Omental fat pad (tissue), 4 donors: ENCODE data around the gene IGF1. TPM values are rescaled to one million over a fixed set of nuclear protein-coding genes. Genes with fewer than 3 reads are reported as not detected.

Source experiments
- ATAC-seq: fragments of 150-250 bp; one replicate; pipeline ENCODE4 v1.9.1; 2016; ENCODE audit warnings: mild to moderate bottlenecking, moderate library complexity; ENCODE audit not compliant: low FRiP score
- DNase-seq: peaks from one replicate; pipeline ENCODE4 v3.0.0-alpha.2; 2019; ENCODE audit warnings: low spot score
- total RNA-seq, 4 donors: library from RNA; depleted of rRNA; stranded (reverse); fragments of >200 nt; gene quantifications; one replicate each; pipeline ENCODE4 v1.1.0, GENCODE V29; 2016
- TF ChIP-seq, protein P1 (sequence below), 3 donors: fragments of 450-650 bp; IDR thresholded peaks; one replicate each; pipeline ENCODE4 v1.5.1; 2016 to 2017; ENCODE audit warnings: antibody characterized with exemption in 3 of 3, mild to moderate bottlenecking in 3 of 3, moderate library complexity in 2 of 3

Gene IGF1
- total RNA-seq, 4 donors from 2014 or later: 68.1 to 248 (median 185) TPM

DNA sequence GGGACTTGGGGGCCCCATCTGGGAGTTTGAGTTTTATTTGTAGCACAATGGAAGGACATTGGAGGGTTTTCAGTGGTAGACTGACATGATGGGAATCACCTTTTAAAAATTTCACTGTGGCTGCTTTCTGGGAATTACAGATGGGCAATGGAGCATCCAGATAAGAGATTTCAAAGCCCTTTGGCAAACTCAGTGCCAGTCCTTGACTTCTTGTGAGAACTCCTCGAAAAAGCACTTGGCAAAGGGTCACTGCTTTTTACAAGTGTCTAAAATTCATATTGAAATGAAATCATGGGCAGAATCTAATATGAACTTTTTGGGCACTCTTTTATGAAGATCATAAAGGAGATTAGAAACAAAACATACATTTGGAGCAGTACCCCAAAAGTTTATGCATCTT, 34.3 kb upstream of the IGF1 start:
- ATAC-seq (no peak), DNase-seq (no peak)
- TF ChIP-seq, protein P1, sequence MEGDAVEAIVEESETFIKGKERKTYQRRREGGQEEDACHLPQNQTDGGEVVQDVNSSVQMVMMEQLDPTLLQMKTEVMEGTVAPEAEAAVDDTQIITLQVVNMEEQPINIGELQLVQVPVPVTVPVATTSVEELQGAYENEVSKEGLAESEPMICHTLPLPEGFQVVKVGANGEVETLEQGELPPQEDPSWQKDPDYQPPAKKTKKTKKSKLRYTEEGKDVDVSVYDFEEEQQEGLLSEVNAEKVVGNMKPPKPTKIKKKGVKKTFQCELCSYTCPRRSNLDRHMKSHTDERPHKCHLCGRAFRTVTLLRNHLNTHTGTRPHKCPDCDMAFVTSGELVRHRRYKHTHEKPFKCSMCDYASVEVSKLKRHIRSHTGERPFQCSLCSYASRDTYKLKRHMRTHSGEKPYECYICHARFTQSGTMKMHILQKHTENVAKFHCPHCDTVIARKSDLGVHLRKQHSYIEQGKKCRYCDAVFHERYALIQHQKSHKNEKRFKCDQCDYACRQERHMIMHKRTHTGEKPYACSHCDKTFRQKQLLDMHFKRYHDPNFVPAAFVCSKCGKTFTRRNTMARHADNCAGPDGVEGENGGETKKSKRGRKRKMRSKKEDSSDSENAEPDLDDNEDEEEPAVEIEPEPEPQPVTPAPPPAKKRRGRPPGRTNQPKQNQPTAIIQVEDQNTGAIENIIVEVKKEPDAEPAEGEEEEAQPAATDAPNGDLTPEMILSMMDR (IDR thresholded peaks at IDR 0.05): no peak

- ATAC-seq (no peak), DNase-seq (no peak)
- TF ChIP-seq, protein P1 (IDR thresholded peaks at IDR 0.05): no peak
These were observed 33.4 kb upstream of the IGF1 start for GRCh38 chr12:102513739-102514138.

- ATAC-seq (no peak), DNase-seq (no peak)
- TF ChIP-seq, protein P1 (IDR thresholded peaks at IDR 0.05): no peak
These were observed 32.9 kb upstream of the IGF1 start for GRCh38 chr12:102513272-102513671.

DNA sequence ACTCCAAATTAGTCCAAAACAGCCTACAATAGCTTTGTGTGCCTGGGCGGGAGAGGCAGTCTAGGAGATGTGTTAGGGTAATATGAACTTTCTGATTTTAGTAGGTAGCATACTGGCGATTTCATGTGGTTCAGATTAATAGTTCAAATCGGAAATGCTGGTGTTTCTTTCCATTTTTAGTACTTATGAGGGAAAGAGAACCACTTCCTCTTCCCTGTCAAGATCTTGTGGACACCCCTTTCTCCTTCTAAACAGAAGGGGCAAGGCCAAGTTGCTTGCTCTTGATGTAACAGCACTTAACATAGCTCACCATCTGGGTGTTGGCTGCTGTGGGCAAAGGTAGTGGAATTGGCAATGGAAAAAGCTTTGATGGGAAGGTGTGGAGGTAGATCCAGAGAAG, 32.2 kb upstream of the IGF1 start:
- TF ChIP-seq, protein P1 (IDR thresholded peaks at IDR 0.05): no peak

DNA sequence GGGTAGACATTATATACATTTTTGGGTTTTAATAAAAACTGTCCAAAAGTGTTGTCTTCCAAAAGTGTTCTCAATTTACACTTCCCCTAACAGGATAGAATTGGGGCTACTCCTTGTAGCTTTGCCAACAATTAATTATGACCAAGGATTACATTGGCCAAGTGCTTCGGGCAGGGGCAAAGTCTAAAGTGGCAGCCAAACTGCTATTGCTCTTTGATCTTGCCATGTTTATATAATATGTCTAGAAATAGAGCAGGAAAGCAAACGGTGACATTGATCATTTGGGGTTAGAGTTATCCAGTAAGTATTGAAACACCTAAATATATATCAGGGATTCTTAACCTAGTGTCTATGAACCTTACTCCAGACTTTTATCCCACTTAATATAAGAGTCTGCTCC, 31.2 kb upstream of the IGF1 start:
- TF ChIP-seq, protein P1 (IDR thresholded peaks at IDR 0.05): no peak
- ATAC-seq (no peak), DNase-seq (no peak)

More for the DNA sequence above, 32.2 kb upstream of the IGF1 start:
- ATAC-seq (no peak), DNase-seq (no peak)

DNA sequence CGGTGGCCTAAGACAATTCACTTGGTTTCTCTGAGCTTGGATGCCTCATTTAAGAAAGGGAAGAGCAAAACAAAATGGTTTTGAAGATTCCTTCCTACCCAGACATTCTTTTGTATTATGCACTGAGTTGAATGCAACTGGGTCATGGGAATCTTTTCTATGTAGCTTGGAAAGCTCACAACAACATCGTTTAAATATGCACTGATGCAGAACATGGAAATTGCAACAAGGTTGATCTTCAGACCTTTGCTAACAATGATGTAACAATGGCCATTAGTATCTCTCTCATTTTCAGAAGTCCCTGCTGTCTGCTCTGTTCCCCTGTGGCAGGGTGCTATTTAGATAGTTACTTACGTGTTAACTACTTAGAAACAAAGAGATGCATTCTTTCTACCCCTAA, 30.1 kb upstream of the IGF1 start:
- ATAC-seq: no peak
- TF ChIP-seq, protein P1 (IDR thresholded peaks at IDR 0.05): no peak
- DNase-seq: no peak

DNA sequence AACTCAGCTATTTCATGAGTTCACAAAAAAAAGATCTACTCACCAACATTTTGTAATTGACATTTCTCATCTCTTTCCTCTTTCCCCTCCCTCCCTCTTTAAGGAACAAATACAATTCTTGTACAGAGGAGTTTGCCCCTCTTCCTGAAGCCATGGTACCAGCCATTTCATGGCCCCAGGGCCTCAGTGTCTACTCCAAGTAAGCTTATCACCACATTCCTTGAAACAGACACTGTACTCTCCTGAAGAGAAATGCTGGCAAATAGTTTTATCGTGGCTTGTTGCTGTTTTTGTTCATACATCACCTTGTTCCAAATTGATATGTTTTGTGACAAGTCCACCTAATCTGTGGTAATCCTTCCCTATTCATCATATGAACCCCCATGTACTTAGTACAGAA, 29.7 kb upstream of the IGF1 start:
- ATAC-seq: no peak
- DNase-seq: no peak
- TF ChIP-seq, protein P1 (IDR thresholded peaks at IDR 0.05): no peak
